ENCODE results near the gene MACC1. TPM values are rescaled to one million over a fixed set of nuclear protein-coding genes. Genes with fewer than 3 reads are reported as not detected.

MACC1 gene
- total RNA-seq, 4 donors from 2014 or later, result 0.33 to 11.6 (median 0.44) TPM; not detected in 1

- no peak for TF ChIP-seq CTCF (IDR thresholded peaks at IDR 0.05; ENCODE audit: low read depth)
Measured at GRCh38 chr7:20216406-20217036, 663 bp downstream of the MACC1 start.

- TF ChIP-seq CTCF (IDR thresholded peaks at IDR 0.05; ENCODE audit: low read depth), result no peak
Measured at GRCh38 chr7:20214921-20215669, 2.1 kb downstream of the MACC1 start.

- no peak for TF ChIP-seq CTCF (IDR thresholded peaks at IDR 0.05; ENCODE audit: low read depth)
Measured at GRCh38 chr7:20214132-20214531, 3.1 kb downstream of the MACC1 start.

- no peak for TF ChIP-seq CTCF (IDR thresholded peaks at IDR 0.05; ENCODE audit: low read depth)
Measured at GRCh38 chr7:20213378-20213777, 3.8 kb downstream of the MACC1 start.

- no peak for TF ChIP-seq CTCF (IDR thresholded peaks at IDR 0.05; ENCODE audit: low read depth)
Measured at GRCh38 chr7:20211376-20211775, 5.8 kb downstream of the MACC1 start.

- TF ChIP-seq CTCF (IDR thresholded peaks at IDR 0.05; ENCODE audit: low read depth), result no peak
Measured at GRCh38 chr7:20208651-20209307, 8.4 kb downstream of the MACC1 start.

Measured in subcutaneous adipose tissue (tissue), 4 donors.